Right cardiac atrium (tissue), 5 donors: ENCODE data around the gene C4orf46. TPM values are rescaled to one million over a fixed set of nuclear protein-coding genes. Genes with fewer than 3 reads are reported as not detected.

Experiments used
- ATAC-seq, 2 donors: fragments of 200-7000 bp; cut with Tn5 transposase; one replicate each; pipeline versions ENCODE4 v1.8.0 to v1.9.1; 2020; ENCODE audit warnings: moderate library complexity in 2 of 2, mild to moderate bottlenecking in 1 of 2
- DNase-seq, 3 donors: peaks; one replicate each; pipeline ENCODE4 v3.0.0-alpha.2; 2020
- H3K27ac ChIP-seq: one replicate; pipeline ENCODE4 v1.5.1; 2013; ENCODE audit warnings: mild to moderate bottlenecking, low read length, control low read depth, moderate library complexity
- H3K27me3 ChIP-seq: one replicate; pipeline ENCODE4 v1.6.1; 2013; ENCODE audit not compliant: control insufficient read depth, insufficient read depth
- H3K4me1 ChIP-seq: one replicate; pipeline ENCODE4 v1.6.1; 2013; ENCODE audit warnings: low read length; ENCODE audit not compliant: control insufficient read depth, insufficient read depth
- H3K4me3 ChIP-seq: one replicate; pipeline ENCODE4 v1.5.1; 2013; ENCODE audit warnings: low read length, control low read depth
- H3K9me3 ChIP-seq: one replicate; pipeline ENCODE4 v1.6.1; 2013; ENCODE audit warnings: low read length; ENCODE audit not compliant: control insufficient read depth
- WGBS: extraction: QIAGEN DNeasy Blood & Tissue Kit; methylation state at CpG from one replicate; pipeline ENCODE4 v1.1.7; 2013; 5-methylcytosine and 5-hydroxymethylcytosine counted together
- intact Hi-C, 4 donors: fragments of 100-400 bp; cut with DNase I; formaldehyde crosslinking; loops; one replicate each; pipeline versions ENCODE4 v1.11.0 to v1.14.0; 2022 to 2023
- polyA plus RNA-seq: library from polyadenylated mRNA; stranded (reverse); fragments of 200-250 nt; gene quantifications from one replicate; pipeline ENCODE4 v1.2.3, GENCODE V29; 2013
- total RNA-seq, 4 donors: library from RNA; stranded (reverse); fragmentation: NEBNext Ultra II Directional; extraction: Animal tissue kit (Norgen Biotek cat#: 25700); gene quantifications; one replicate each; pipeline ENCODE4 v1.2.1, GENCODE V29; 2021
- donor health status: healthy with polysubstance abuse.
- donor health status: DM: no; HTN: yes; CAD: no.
- donor health status: DM: no; HTN: no; CAD: no.
- donor health status: DM: no; HTN: yes; CAD: no; lungs with severe emphysema.
- donor health status: DM: yes; HTN: yes; CAD: no.

The C4orf46 gene
- total and polyA plus RNA-seq, 5 donors, result 2.6 to 4.2 (median 3.7) TPM

- Histone ChIP-seq H3K4me3 (no peak overlapping the region), H3K27me3 (no peaks in the 10 kb centered on the region), H3K27ac (no peak overlapping the region), H3K9me3 (no peaks in the 10 kb centered on the region), H3K4me1 (no peaks in the 10 kb centered on the region)
- 32% methylated on average over 2 of the region's 2 CpGs for WGBS
- DNase-seq (no peak), ATAC-seq (no peak)
- intact Hi-C loops, result no loop called here
These were observed 18.8 kb downstream of the C4orf46 start for GRCh38 chr4:158652920-158653319.

GRCh38 chr4:158649111-158649680, 22.5 kb downstream of the C4orf46 start:
- no peak for ATAC-seq

GRCh38 chr4:158644760-158645159, 26.9 kb downstream of the C4orf46 start:
- no peaks in the 10 kb centered on the region for H3K4me1 ChIP-seq
- ATAC-seq, result no peak

More at GRCh38 chr4:158649111-158649680, 22.5 kb downstream of the C4orf46 start:
- H3K4me1 ChIP-seq, result no peaks in the 10 kb centered on the region
- WGBS, result 32% methylated on average over 4 of the region's 4 CpGs
- no peaks in the 10 kb centered on the region for H3K9me3 ChIP-seq
- no peak overlapping the region for H3K27ac ChIP-seq
- peak in 1 of 3 donors; percentile 24 for DNase-seq
- intact Hi-C loops, result no loop called here
- H3K27me3 ChIP-seq, result no peaks in the 10 kb centered on the region
- no peak overlapping the region for H3K4me3 ChIP-seq

DNA sequence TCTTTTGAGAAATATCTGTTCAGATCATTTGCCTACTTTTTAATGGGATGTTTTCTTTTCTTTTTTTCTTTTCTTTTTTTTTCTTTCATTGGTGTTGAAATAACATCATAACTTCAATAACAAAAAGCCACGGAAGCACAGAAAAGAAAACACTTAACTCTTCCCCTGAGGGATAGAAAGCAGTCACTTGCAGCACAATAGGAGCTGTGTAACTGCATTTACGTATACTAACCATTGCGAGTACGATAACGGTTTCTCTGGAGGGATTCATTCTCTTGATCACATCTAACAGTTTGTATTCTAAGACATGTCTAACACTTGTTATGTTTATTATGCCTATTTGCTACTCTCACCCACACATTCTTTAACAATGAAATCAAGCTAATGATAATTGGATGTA, 27.3 kb downstream of the C4orf46 start:
- DNase-seq, result no peak
- intact Hi-C loops, result no loop called here
- H3K27me3 ChIP-seq, result no peaks in the 10 kb centered on the region
- 69% methylated on average over 5 of the region's 5 CpGs for WGBS
- no peak overlapping the region for H3K27ac ChIP-seq
- H3K4me3 ChIP-seq, result no peak overlapping the region
- H3K4me1 ChIP-seq, result no peaks in the 10 kb centered on the region
- no peak for ATAC-seq
- H3K9me3 ChIP-seq, result no peaks in the 10 kb centered on the region

More at GRCh38 chr4:158644760-158645159, 26.9 kb downstream of the C4orf46 start:
- no peak for DNase-seq
- H3K27ac ChIP-seq, result no peak overlapping the region
- intact Hi-C loops, result no loop called here
- no peaks in the 10 kb centered on the region for H3K9me3 ChIP-seq
- 59% methylated on average over 3 of the region's 3 CpGs for WGBS
- no peaks in the 10 kb centered on the region for H3K27me3 ChIP-seq
- H3K4me3 ChIP-seq, result no peak overlapping the region

DNA sequence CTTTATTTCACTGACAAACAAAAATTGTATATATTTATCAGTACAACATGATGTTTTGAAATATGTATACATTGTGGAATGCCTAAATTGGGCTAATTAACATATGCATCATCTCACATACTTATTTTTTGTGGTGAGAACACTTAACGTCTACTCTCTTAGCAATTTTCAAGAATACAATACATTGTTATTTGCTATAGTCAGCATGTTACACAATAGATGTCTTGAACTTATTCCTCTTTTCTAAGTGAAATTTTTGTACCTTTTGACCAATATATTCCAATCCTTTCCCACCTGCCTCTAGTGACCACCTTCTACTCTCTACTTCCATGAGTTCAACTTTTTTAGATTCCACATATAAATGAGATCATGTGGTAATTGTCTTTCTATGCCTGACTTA, 35.1 kb downstream of the C4orf46 start:
- H3K4me1 ChIP-seq, result no peaks in the 10 kb centered on the region
- H3K27me3 ChIP-seq, result no peaks in the 10 kb centered on the region
- H3K27ac ChIP-seq, result no peak overlapping the region
- WGBS, result 77% methylated on average over 1 of the region's 1 CpG
- no peak overlapping the region for H3K4me3 ChIP-seq
- DNase-seq, result no peak
- intact Hi-C loops, result no loop called here
- ATAC-seq, result no peak
- no peaks in the 10 kb centered on the region for H3K9me3 ChIP-seq

- 19% methylated on average over 1 of the region's 1 CpG for WGBS
- no peaks in the 10 kb centered on the region for H3K27me3 ChIP-seq
- no peak for DNase-seq
- no peak overlapping the region for H3K27ac ChIP-seq
- no peak for ATAC-seq
- no peak overlapping the region for H3K4me3 ChIP-seq
- intact Hi-C loops, result no loop called here
- H3K9me3 ChIP-seq, result no peaks in the 10 kb centered on the region
- no peaks in the 10 kb centered on the region for H3K4me1 ChIP-seq
These were observed 40.8 kb downstream of the C4orf46 start for GRCh38 chr4:158630893-158631292.

DNA sequence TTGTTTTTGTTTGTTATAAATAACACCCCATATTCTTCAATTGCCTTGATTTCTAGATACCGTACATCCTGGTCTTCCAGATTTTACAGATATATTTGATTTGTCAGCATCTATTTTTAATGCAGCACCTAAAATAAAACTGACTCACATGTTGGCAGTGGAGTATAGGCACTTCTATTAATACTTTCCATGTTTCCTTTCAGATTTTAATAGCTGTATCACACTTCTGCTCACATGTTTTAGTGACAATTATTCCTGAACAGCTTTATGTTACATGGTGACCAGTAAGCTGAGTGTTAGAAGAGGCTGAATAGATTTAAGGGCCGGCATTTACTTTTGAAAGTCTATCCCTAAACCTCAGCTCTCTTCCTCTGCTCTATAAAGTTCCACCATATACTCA, 46.1 kb downstream of the C4orf46 start:
- no peaks in the 10 kb centered on the region for H3K9me3 ChIP-seq
- no peaks in the 10 kb centered on the region for H3K4me1 ChIP-seq
- intact Hi-C loops, result loop anchor here in 3 of 4 donors (10.0 kb wide), 1 partner anchor 371 kb away; no protein-coding TSS in a partner anchor
- WGBS, result 39% methylated on average over 2 of the region's 2 CpGs
- H3K4me3 ChIP-seq, result no peak overlapping the region
- no peak overlapping the region for H3K27ac ChIP-seq
- ATAC-seq, result peak; percentile 67 to 72
- no peak for DNase-seq
- H3K27me3 ChIP-seq, result no peaks in the 10 kb centered on the region

- H3K27me3 ChIP-seq, result no peaks in the 10 kb centered on the region
- H3K27ac ChIP-seq, result no peak overlapping the region
- no peak overlapping the region for H3K4me3 ChIP-seq
- DNase-seq (no peak), ATAC-seq (peak; percentile 55 to 67)
- H3K9me3 ChIP-seq, result no peaks in the 10 kb centered on the region
- H3K4me1 ChIP-seq, result no peaks in the 10 kb centered on the region
- intact Hi-C loops, result loop anchor here in 3 of 4 donors (10.0 kb wide), 1 partner anchor 370 kb away; no protein-coding TSS in a partner anchor
- 25% methylated on average over 3 of the region's 3 CpGs for WGBS
These were observed 46.7 kb downstream of the C4orf46 start for GRCh38 chr4:158624889-158625478.

DNA sequence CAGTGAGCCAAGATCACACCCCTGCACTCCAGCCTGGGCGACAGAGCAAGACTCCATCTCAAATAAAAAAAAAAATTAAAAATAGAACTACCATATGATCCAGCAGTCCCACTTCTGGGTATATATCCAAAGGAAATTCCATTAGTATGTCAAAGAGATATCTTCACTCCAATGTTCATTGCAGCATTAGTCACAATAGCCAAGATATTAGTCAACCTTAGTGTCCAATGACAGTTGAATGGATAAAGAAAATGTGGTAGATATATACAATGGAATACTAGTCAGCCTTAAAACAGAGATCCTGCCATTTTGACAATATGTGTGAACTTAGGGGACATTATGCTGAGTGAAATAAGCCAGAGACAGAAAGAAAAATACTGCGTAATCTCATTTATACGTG, 49.4 kb downstream of the C4orf46 start:
- Histone ChIP-seq H3K27me3 (no peaks in the 10 kb centered on the region), H3K9me3 (no peaks in the 10 kb centered on the region), H3K27ac (no peak overlapping the region), H3K4me3 (no peak overlapping the region), H3K4me1 (no peaks in the 10 kb centered on the region)
- DNase-seq, result no peak
- ATAC-seq, result no peak
- 80% methylated on average over 3 of the region's 3 CpGs for WGBS
- intact Hi-C loops, result loop anchor here in 3 of 4 donors (10.0 kb wide), 1 partner anchor 367 kb away; no protein-coding TSS in a partner anchor

GRCh38 chr4:158621729-158622128, 50.0 kb downstream of the C4orf46 start:
- Histone ChIP-seq H3K9me3 (no peaks in the 10 kb centered on the region), H3K27ac (no peak overlapping the region), H3K27me3 (no peaks in the 10 kb centered on the region), H3K4me3 (no peak overlapping the region), H3K4me1 (no peaks in the 10 kb centered on the region)
- intact Hi-C loops, result loop anchor here in 3 of 4 donors (10.0 kb wide), 1 partner anchor 367 kb away; no protein-coding TSS in a partner anchor
- DNase-seq (no peak), ATAC-seq (no peak)
- WGBS, result 96% methylated on average over 4 of the region's 4 CpGs

- H3K27ac ChIP-seq, result no peak overlapping the region
- H3K27me3 ChIP-seq, result no peaks in the 10 kb centered on the region
- intact Hi-C loops, result no loop called here
- H3K4me1 ChIP-seq, result no peaks in the 10 kb centered on the region
- H3K9me3 ChIP-seq, result no peaks in the 10 kb centered on the region
- ATAC-seq (no peak), DNase-seq (no peak)
- no peak overlapping the region for H3K4me3 ChIP-seq
These were observed 53.7 kb downstream of the C4orf46 start for GRCh38 chr4:158617956-158618355.
